Endodermal cell (in vitro differentiated cells): ENCODE results near the gene TTC39C. TPM values are rescaled to one million over a fixed set of nuclear protein-coding genes. Genes with fewer than 3 reads are reported as not detected.

Experiments used
- DNase-seq: peaks from one replicate; pipeline ENCODE4 v3.0.0-alpha.2; 2017
- H3K27ac ChIP-seq: 2 replicates; pipeline ENCODE4 v1.5.1; 2013; ENCODE audit warnings: mild to moderate bottlenecking, low read depth, low read length, moderate library complexity
- H3K27me3 ChIP-seq: 2 replicates; pipeline ENCODE4 v1.6.1; 2013; ENCODE audit warnings: mild to moderate bottlenecking, low read length, moderate library complexity; ENCODE audit not compliant: insufficient read depth, control insufficient read depth, poor library complexity, severe bottlenecking
- H3K36me3 ChIP-seq: 2 replicates; pipeline ENCODE4 v1.7.0; 2013; ENCODE audit warnings: mild to moderate bottlenecking, low read length, moderate library complexity; ENCODE audit not compliant: control insufficient read depth, insufficient read depth
- H3K4me1 ChIP-seq: one replicate; pipeline ENCODE4 v1.7.0; 2013; ENCODE audit warnings: low read length; ENCODE audit not compliant: control insufficient read depth, insufficient read depth
- H3K4me3 ChIP-seq: 2 replicates; pipeline ENCODE4 v1.5.1; 2013; ENCODE audit warnings: mild to moderate bottlenecking, low read length, moderate library complexity
- H3K9ac ChIP-seq: 2 replicates; pipeline ENCODE4 v1.6.1; 2013; ENCODE audit warnings: mild to moderate bottlenecking, low read length, moderate library complexity; ENCODE audit not compliant: poor library complexity, severe bottlenecking; ENCODE audit errors: extremely low read depth
- H3K9me3 ChIP-seq: 2 replicates; pipeline ENCODE4 v1.6.1; 2013; ENCODE audit warnings: mild to moderate bottlenecking, low read length, moderate library complexity; ENCODE audit not compliant: control insufficient read depth
- H3K27ac Mint-ChIP-seq: 2 replicates; pipeline ENCODE4 v1.8.0; 2020; ENCODE audit warnings: mixed read lengths
- H3K27me3 Mint-ChIP-seq: 2 replicates; pipeline ENCODE4 v1.8.0; 2021; ENCODE audit warnings: mild to moderate bottlenecking, mixed read lengths; ENCODE audit not compliant: insufficient read depth
- H3K36me3 Mint-ChIP-seq: 2 replicates; pipeline ENCODE4 v1.8.0; 2020; ENCODE audit warnings: low read depth, mixed read lengths
- H3K4me1 Mint-ChIP-seq: 2 replicates; pipeline ENCODE4 v1.8.0; 2020; ENCODE audit warnings: mixed read lengths
- H3K4me3 Mint-ChIP-seq: 2 replicates; pipeline ENCODE4 v1.8.0; 2020; ENCODE audit warnings: mild to moderate bottlenecking, moderate library complexity, mixed read lengths
- H3K9me3 Mint-ChIP-seq: 2 replicates; pipeline ENCODE4 v1.8.0; 2020; ENCODE audit warnings: mild to moderate bottlenecking, mixed read lengths
- CTCF ChIP-seq: fragments of 200-600 bp; sonication (generic); conservative IDR thresholded peaks from 2 replicates; pipeline ENCODE4 v1.5.0; 2021; ENCODE audit warnings: antibody characterized with exemption, mild to moderate bottlenecking
- WGBS, 2 experiments: methylation state at CpG; one replicate each; pipeline versions ENCODE4 v1.1.5 to v1.1.7; 2013; ENCODE audit warnings: missing lambda C conversion rate in 2 of 2, mixed read lengths in 1 of 2; ENCODE audit not compliant: insufficient coverage in 1 of 2, insufficient read length in 1 of 2; 5-methylcytosine and 5-hydroxymethylcytosine counted together
- total RNA-seq, 2 donors: library from RNA; stranded (reverse); fragmentation: NEBNext Ultra II Directional in 1 of 2; extraction: Animal tissue kit (Norgen Biotek cat#: 25700) in 1 of 2; gene quantifications; 2 replicates in 1 of 2; 3 replicates in 1 of 2; pipeline ENCODE4 v1.2.1, GENCODE V29; 2021

The TTC39C gene
- total RNA-seq, 2 donors from 2014 or later: 14.0 to 19.7 TPM

- Mint-ChIP-seq H3K4me1 (peaks cover 4% of the 10 kb centered on the region), H3K4me3 (no peak overlapping the region), H3K27ac (no peak overlapping the region), H3K27me3 (peaks cover 34% of the 10 kb centered on the region), H3K9me3 (no peaks in the 10 kb centered on the region), H3K36me3 (no peaks in the 10 kb centered on the region)
- no peak overlapping the region for H3K27ac ChIP-seq
- no peaks in the 10 kb centered on the region for H3K4me1 ChIP-seq
- 90 to 91% methylated on average over 4 to 7 of the region's 7 CpGs for WGBS, 2 experiments
- no peaks in the 10 kb centered on the region for H3K9me3 ChIP-seq
- DNase-seq: no peak
- no peaks in the 10 kb centered on the region for H3K36me3 ChIP-seq
- peaks cover 45% of the 10 kb centered on the region for H3K27me3 ChIP-seq
- no peak overlapping the region for H3K4me3 ChIP-seq
- H3K9ac ChIP-seq: no peak overlapping the region
- no peak for TF ChIP-seq CTCF
Observed at GRCh38 chr18:24010673-24011072, 3.9 kb upstream of the TTC39C start.

- Histone ChIP-seq H3K27ac (no peak overlapping the region), H3K4me3 (no peak overlapping the region), H3K9me3 (no peaks in the 10 kb centered on the region), H3K36me3 (no peaks in the 10 kb centered on the region), H3K4me1 (peaks cover 5% of the 10 kb centered on the region), H3K27me3 (peaks cover 52% of the 10 kb centered on the region), H3K9ac (no peak overlapping the region)
- H3K4me1 Mint-ChIP-seq: peaks cover 10% of the 10 kb centered on the region
- no peak for TF ChIP-seq CTCF
- H3K9me3 Mint-ChIP-seq: no peaks in the 10 kb centered on the region
- no peak overlapping the region for H3K4me3 Mint-ChIP-seq
- WGBS, 2 experiments: 92 to 100% methylated on average over 1 to 4 of the region's 5 CpGs
- no peak overlapping the region for H3K27ac Mint-ChIP-seq
- no peaks in the 10 kb centered on the region for H3K36me3 Mint-ChIP-seq
- no peak for DNase-seq
- H3K27me3 Mint-ChIP-seq: peaks cover 41% of the 10 kb centered on the region
Observed at GRCh38 chr18:24011123-24011917, 3.2 kb upstream of the TTC39C start.

GRCh38 chr18:24013051-24013450 lies 1.5 kb upstream of the TTC39C start:
- H3K27me3 Mint-ChIP-seq: peaks cover 45% of the 10 kb centered on the region
- Histone ChIP-seq H3K4me3 (no peak overlapping the region), H3K27ac (no peak overlapping the region), H3K27me3 (peaks cover 56% of the 10 kb centered on the region), H3K9ac (no peak overlapping the region), H3K36me3 (no peaks in the 10 kb centered on the region), H3K4me1 (peaks cover 5% of the 10 kb centered on the region), H3K9me3 (no peaks in the 10 kb centered on the region)
- no peak overlapping the region for H3K4me3 Mint-ChIP-seq
- WGBS, 2 experiments: 81 to 86% methylated on average over 2 of the region's 2 CpGs
- H3K4me1 Mint-ChIP-seq: peaks cover 24% of the 10 kb centered on the region
- no peak for TF ChIP-seq CTCF
- no peaks in the 10 kb centered on the region for H3K36me3 Mint-ChIP-seq
- no peaks in the 10 kb centered on the region for H3K9me3 Mint-ChIP-seq
- no peak overlapping the region for H3K27ac Mint-ChIP-seq
- DNase-seq: no peak
